HG02981 (cell line): ENCODE data around the gene MRPS16.
"Not testable (repeated sequence)": the region's sequence is repeated elsewhere in the genome, so short reads cannot be mapped to it uniquely, and the experiment has no call there.

Experiments
- ATAC-seq: cut with Tn5 transposase; IDR thresholded peaks from one replicate; pipeline ENCODE4 v1.9.1; 2021; ENCODE audit warnings: mild to moderate bottlenecking, moderate library complexity; ENCODE audit not compliant: unreplicated experiment

The MRPS16 gene

GRCh38 chr10:73252445-73253224 is at the start of gene MRPS16:
MRPS16 (minus strand) TSS chr10:73252644; CDS start chr10:73252482, 162 bp downstream.
- ATAC-seq = peak; percentile 81

- no peak for ATAC-seq
These were observed 44.5 kb upstream of the MRPS16 start for GRCh38 chr10:73296946-73297345.

- no peak for ATAC-seq
These were observed 41.0 kb upstream of the MRPS16 start for GRCh38 chr10:73293461-73293860.

- no peak for ATAC-seq
These were observed 37.5 kb upstream of the MRPS16 start for GRCh38 chr10:73289958-73290357.

GRCh38 chr10:73287441-73287840 is 35.0 kb upstream of the MRPS16 start:
- no peak for ATAC-seq

- ATAC-seq = no peak
These were observed 28.7 kb upstream of the MRPS16 start for GRCh38 chr10:73281097-73281496.

GRCh38 chr10:73264423-73264822 is 12.0 kb upstream of the MRPS16 start:
- ATAC-seq = no peak

- no peak for ATAC-seq
These were observed 11.4 kb upstream of the MRPS16 start for GRCh38 chr10:73263693-73264347.

GRCh38 chr10:73262880-73263555 is 10.6 kb upstream of the MRPS16 start:
- no peak for ATAC-seq

- ATAC-seq = no peak
These were observed 9.8 kb upstream of the MRPS16 start for GRCh38 chr10:73262105-73262730.

- no peak for ATAC-seq
These were observed 9.0 kb upstream of the MRPS16 start for GRCh38 chr10:73261362-73261995.

GRCh38 chr10:73258612-73259011 is 6.2 kb upstream of the MRPS16 start:
- ATAC-seq = not testable (repeated sequence)

- no peak for ATAC-seq
These were observed 746 bp upstream of the MRPS16 start for GRCh38 chr10:73253225-73253555.

GRCh38 chr10:73251683-73252444 is 580 bp downstream of the MRPS16 start:
- ATAC-seq = peak; percentile 2

GRCh38 chr10:73248259-73248724 is 4.2 kb downstream of the MRPS16 start:
- ATAC-seq = no peak

GRCh38 chr10:73247509-73248258 is 4.8 kb downstream of the MRPS16 start:
- ATAC-seq = no peak

- ATAC-seq = peak; percentile 84
These were observed 5.6 kb downstream of the MRPS16 start, which contains the start of gene DNAJC9 for GRCh38 chr10:73246646-73247508. DNAJC9 (minus strand) TSS chr10:73247255; CDS start chr10:73247189, 66 bp downstream.

- ATAC-seq = no peak
These were observed 6.2 kb downstream of the MRPS16 start for GRCh38 chr10:73246322-73246645.
